ENCODE results near the gene ADCY7.

Gene ADCY7

DNA sequence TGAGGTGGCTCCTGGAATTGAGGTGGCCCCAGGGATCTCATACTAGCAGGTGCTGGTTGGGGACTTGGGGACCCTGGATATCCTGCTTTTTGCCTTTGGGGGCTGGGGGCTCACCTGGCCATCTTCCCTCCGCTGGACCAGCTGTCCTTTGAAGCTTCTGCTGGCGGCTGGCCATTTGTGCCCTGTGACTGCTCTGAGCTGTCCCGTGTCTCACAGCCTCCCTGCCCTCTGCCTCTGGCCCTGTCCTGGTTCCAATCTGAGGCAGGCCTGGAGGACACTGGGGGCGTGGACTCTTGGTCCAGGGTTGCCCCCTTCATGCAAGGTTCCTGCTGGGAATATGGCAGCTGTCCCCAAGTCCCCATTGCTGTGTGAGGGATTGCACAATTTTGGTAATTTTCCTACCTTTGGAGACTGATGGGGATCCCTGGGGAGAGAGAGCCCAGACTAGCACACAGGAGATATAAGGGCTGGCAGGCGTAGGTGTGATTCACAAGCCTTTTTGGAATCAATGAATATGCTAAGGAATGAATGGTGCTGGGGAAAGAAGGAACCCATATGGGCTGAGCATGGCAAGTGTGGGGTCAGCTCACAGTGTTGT lies 19.2 kb downstream of the ADCY7 start:
- no peak overlapping the region for H3K27ac ChIP-seq
- TF ChIP-seq, protein P1, sequence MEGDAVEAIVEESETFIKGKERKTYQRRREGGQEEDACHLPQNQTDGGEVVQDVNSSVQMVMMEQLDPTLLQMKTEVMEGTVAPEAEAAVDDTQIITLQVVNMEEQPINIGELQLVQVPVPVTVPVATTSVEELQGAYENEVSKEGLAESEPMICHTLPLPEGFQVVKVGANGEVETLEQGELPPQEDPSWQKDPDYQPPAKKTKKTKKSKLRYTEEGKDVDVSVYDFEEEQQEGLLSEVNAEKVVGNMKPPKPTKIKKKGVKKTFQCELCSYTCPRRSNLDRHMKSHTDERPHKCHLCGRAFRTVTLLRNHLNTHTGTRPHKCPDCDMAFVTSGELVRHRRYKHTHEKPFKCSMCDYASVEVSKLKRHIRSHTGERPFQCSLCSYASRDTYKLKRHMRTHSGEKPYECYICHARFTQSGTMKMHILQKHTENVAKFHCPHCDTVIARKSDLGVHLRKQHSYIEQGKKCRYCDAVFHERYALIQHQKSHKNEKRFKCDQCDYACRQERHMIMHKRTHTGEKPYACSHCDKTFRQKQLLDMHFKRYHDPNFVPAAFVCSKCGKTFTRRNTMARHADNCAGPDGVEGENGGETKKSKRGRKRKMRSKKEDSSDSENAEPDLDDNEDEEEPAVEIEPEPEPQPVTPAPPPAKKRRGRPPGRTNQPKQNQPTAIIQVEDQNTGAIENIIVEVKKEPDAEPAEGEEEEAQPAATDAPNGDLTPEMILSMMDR (conservative IDR thresholded peaks at IDR 0.05) = no peak
- TF ChIP-seq ZFX (IDR thresholded peaks at IDR 0.05) = no peak

DNA sequence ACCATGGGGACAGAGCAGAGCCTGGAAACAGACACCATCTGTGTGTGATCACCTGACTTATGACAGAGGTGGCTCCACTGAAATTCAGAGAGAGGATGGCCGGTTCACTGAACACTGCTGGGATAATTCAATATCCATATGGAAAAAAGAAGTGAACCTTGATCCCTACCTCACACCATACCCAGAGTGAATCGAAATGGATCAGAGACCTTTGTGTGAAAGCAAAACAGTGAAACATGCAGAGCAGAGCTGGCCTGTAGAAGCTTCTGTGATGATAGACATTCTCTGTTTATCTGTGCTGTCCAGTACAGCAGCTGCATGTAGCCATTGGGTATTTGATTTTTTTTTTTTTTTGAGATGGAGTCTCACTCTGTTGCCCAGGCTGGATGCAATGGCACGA lies 20.3 kb downstream of the ADCY7 start:
- TF ChIP-seq, protein P1 (conservative IDR thresholded peaks at IDR 0.05) = no peak
- TF ChIP-seq ZFX (IDR thresholded peaks at IDR 0.05) = no peak
- no peak overlapping the region for H3K27ac ChIP-seq

DNA sequence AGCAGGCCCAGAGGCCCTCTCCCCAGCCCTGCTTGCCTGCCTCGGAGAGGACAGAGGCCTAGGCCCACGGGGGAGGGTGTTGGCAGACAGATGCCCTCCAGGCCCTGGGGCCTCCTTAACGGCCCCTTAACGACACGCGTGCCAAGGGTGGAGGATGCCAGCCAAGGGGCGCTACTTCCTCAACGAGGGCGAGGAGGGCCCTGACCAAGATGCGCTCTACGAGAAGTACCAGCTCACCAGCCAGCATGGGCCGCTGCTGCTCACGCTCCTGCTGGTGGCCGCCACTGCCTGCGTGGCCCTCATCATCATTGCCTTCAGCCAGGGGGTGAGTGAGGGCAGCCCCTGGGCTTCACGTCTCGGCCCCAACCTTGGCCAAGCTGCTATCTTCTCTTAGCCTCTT lies 21.7 kb downstream of the ADCY7 start:
- H3K27ac ChIP-seq = no peak overlapping the region
- TF ChIP-seq, protein P1 (conservative IDR thresholded peaks at IDR 0.05) = no peak
- no peak for TF ChIP-seq ZFX (IDR thresholded peaks at IDR 0.05)

DNA sequence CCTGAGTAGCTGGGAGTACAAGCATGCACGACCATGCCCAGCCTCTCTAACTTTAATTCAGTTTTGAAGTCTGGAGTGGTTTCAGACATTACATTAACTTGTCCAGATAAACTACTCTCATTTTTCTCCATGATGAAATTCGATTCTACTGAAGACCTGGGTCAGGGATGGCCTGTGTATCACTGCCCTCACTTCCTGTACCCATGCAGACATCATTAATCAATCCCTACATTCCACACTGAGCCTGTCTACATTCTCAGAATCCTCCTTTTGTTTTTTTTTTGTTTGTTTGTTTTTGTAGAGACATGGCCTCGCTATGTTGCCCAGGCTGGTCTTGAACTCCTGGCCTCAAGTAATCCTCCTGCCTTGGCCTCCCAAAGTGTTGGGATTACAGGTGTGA lies 22.6 kb downstream of the ADCY7 start:
- no peak overlapping the region for H3K27ac ChIP-seq
- TF ChIP-seq ZFX (IDR thresholded peaks at IDR 0.05) = no peak
- TF ChIP-seq, protein P1 (conservative IDR thresholded peaks at IDR 0.05) = no peak

DNA sequence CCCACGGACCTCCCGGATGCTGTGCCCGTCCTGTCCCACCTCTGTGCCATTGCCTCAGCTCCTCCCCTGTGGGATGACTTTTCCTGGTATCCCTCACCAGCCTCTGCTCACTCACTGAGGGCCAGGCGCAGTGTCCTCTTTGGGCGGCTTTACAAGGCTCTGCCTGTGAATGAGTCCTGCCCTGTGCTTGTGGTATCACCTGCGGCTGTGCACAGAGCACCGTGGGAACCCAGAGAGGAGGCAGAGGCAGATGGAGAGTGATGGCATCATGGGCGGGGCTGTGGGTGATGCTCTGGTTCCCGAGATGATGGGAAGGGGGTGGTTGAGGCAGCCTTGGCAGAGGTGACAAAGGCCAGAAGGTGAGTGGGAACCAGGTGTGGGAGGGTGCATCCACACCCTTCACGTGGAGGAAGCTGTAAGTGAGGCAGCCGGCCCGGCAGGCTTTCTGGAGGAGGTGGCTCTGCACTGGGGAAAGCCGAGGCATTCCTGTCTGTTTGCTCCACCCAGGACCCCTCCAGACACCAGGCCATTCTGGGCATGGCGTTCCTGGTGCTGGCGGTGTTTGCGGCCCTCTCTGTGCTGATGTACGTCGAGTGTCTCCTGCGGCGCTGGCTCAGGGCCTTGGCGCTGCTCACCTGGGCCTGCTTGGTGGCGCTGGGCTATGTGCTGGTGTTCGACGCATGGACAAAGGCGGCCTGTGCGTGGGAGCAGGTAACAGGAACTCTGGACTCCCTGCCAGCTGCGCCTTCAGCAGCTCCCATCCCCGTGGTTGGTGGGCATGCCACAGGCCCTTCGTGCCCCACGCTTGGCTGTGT lies 23.8 kb downstream of the ADCY7 start:
- H3K27ac ChIP-seq = no peak overlapping the region
- TF ChIP-seq, protein P1 (conservative IDR thresholded peaks at IDR 0.05) = no peak
- TF ChIP-seq ZFX (IDR thresholded peaks at IDR 0.05) = no peak

DNA sequence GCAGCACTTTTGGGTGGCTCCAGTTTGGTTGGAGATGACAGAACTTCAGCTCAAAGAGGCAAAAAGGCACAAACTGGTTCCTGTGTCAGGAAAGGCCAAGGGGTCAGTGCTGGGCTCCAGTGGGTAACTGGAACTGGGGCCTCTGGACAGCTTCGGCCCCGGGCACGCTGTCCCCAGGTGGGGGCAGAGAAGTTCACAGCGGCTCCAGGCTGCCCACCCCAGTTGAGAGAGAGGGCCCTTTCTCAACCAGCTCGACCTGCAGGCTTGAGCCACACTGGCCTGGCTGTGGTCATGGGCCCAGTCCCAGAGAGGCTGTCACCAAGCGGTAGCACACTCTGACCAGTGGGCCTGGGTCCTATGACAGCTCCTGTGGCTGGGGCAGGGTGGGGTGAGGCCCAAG lies 24.5 kb downstream of the ADCY7 start:
- no peak for TF ChIP-seq ZFX (IDR thresholded peaks at IDR 0.05)
- TF ChIP-seq, protein P1 (conservative IDR thresholded peaks at IDR 0.05) = no peak
- no peak overlapping the region for H3K27ac ChIP-seq

All from C4-2B (cell line).